ENCODE results near the gene RALY.

Gene RALY

GRCh38 chr20:34010405-34010931 is 16.8 kb downstream of the RALY start:
- Histone ChIP-seq H3K4me1 (ENCODE audit: control insufficient read depth, insufficient read depth, low read length) (peaks cover 22% of the 10 kb centered on the region), H3K27me3 (ENCODE audit: control insufficient read depth, insufficient read depth, low read length) (no peaks in the 10 kb centered on the region), H3K9me3 (ENCODE audit: control insufficient read depth, low read length) (no peaks in the 10 kb centered on the region), H3K9ac (ENCODE audit: low read length) (no peak overlapping the region), H3K4me3 (ENCODE audit: low read length) (no peak overlapping the region), H3K36me3 (ENCODE audit: control insufficient read depth, insufficient read depth, low read length) (no peaks in the 10 kb centered on the region)

DNA sequence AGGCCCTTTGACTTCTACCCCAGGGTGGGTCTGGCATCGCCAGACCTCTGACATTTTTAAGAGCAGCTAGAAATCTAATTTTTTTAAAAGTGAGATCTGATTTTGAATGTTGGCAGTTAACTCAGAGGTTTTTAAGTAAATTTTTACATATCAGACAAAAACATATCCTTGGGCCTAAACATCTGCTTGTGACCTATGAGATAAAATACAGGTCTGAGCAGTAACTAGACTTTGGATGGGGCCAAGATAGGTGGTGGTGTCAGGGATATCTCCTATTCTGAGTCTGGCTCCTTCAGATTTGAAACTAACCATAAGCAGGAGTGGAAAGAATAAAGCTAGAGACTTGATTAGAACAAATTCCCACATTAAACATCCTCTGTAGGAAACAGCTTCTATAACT is 17.6 kb downstream of the RALY start:
- H3K27me3 ChIP-seq (ENCODE audit: control insufficient read depth, insufficient read depth, low read length), result no peaks in the 10 kb centered on the region
- peaks cover 28% of the 10 kb centered on the region for H3K4me1 ChIP-seq (ENCODE audit: control insufficient read depth, insufficient read depth, low read length)
- H3K9me3 ChIP-seq (ENCODE audit: control insufficient read depth, low read length), result no peaks in the 10 kb centered on the region
- no peak overlapping the region for H3K9ac ChIP-seq (ENCODE audit: low read length)
- H3K4me3 ChIP-seq (ENCODE audit: low read length), result no peak overlapping the region
- no peaks in the 10 kb centered on the region for H3K36me3 ChIP-seq (ENCODE audit: control insufficient read depth, insufficient read depth, low read length)

DNA sequence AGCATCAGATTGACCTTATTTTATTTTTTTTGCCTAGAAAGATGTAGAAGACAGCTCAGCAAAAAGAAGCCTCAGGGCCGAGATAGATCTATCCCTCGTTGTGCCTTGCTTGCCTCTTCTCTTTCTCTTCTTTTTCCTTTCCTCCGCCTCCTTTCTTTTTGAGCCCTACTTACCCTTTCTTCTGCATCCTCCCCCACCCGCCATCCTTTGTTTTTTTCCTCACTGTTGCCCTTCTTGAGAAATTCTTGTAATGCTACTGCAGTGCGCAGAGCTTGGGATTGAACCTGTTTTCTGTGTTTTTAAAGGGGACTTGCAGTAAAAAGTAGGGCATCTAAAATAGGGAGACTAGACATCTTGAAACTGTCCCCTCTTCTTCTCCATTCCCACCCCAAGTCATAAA is 18.6 kb downstream of the RALY start:
- peaks cover 35% of the 10 kb centered on the region for H3K4me1 ChIP-seq (ENCODE audit: control insufficient read depth, insufficient read depth, low read length)
- no peak overlapping the region for H3K4me3 ChIP-seq (ENCODE audit: low read length)
- H3K9ac ChIP-seq (ENCODE audit: low read length), result no peak overlapping the region
- H3K27me3 ChIP-seq (ENCODE audit: control insufficient read depth, insufficient read depth, low read length), result no peaks in the 10 kb centered on the region
- no peaks in the 10 kb centered on the region for H3K36me3 ChIP-seq (ENCODE audit: control insufficient read depth, insufficient read depth, low read length)
- H3K9me3 ChIP-seq (ENCODE audit: control insufficient read depth, low read length), result no peaks in the 10 kb centered on the region

DNA sequence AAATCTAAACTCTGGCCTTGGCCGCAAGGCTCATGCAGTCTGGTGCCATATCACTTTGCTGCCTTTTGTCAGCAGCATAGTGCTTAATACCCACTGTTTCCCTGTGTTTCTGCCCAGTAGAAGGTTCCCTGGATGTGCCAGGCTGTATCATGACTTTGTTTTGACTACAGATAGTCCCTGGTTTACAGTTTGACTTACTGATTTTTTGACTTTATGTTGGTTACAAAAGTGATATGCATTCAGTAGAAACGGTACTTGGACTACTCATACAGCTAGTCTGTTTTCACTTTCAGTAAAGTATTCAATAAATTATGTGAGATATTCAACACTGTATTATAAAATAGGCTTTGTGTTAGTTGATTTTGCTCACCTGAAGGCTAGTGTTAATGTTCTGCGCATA is 19.0 kb downstream of the RALY start:
- Histone ChIP-seq H3K9ac (ENCODE audit: low read length) (no peak overlapping the region), H3K27me3 (ENCODE audit: control insufficient read depth, insufficient read depth, low read length) (no peaks in the 10 kb centered on the region), H3K36me3 (ENCODE audit: control insufficient read depth, insufficient read depth, low read length) (no peaks in the 10 kb centered on the region), H3K9me3 (ENCODE audit: control insufficient read depth, low read length) (no peaks in the 10 kb centered on the region), H3K4me1 (ENCODE audit: control insufficient read depth, insufficient read depth, low read length) (peaks cover 35% of the 10 kb centered on the region), H3K4me3 (ENCODE audit: low read length) (no peak overlapping the region)

- Histone ChIP-seq H3K4me3 (ENCODE audit: low read length) (no peak overlapping the region), H3K9ac (ENCODE audit: low read length) (no peak overlapping the region), H3K4me1 (ENCODE audit: control insufficient read depth, insufficient read depth, low read length) (peaks cover 35% of the 10 kb centered on the region), H3K27me3 (ENCODE audit: control insufficient read depth, insufficient read depth, low read length) (no peaks in the 10 kb centered on the region), H3K36me3 (ENCODE audit: control insufficient read depth, insufficient read depth, low read length) (no peaks in the 10 kb centered on the region), H3K9me3 (ENCODE audit: control insufficient read depth, low read length) (no peaks in the 10 kb centered on the region)
Observed at GRCh38 chr20:34013554-34013953, 19.8 kb downstream of the RALY start.

GRCh38 chr20:34014878-34015277 is 21.2 kb downstream of the RALY start:
- Histone ChIP-seq H3K27me3 (ENCODE audit: control insufficient read depth, insufficient read depth, low read length) (no peaks in the 10 kb centered on the region), H3K4me1 (ENCODE audit: control insufficient read depth, insufficient read depth, low read length) (peaks cover 26% of the 10 kb centered on the region), H3K36me3 (ENCODE audit: control insufficient read depth, insufficient read depth, low read length) (no peaks in the 10 kb centered on the region), H3K9ac (ENCODE audit: low read length) (no peak overlapping the region), H3K9me3 (ENCODE audit: control insufficient read depth, low read length) (no peaks in the 10 kb centered on the region), H3K4me3 (ENCODE audit: low read length) (no peak overlapping the region)

GRCh38 chr20:34015401-34016335 is 22.0 kb downstream of the RALY start:
- no peaks in the 10 kb centered on the region for H3K36me3 ChIP-seq (ENCODE audit: control insufficient read depth, insufficient read depth, low read length)
- H3K9me3 ChIP-seq (ENCODE audit: control insufficient read depth, low read length), result no peaks in the 10 kb centered on the region
- no peaks in the 10 kb centered on the region for H3K27me3 ChIP-seq (ENCODE audit: control insufficient read depth, insufficient read depth, low read length)
- H3K4me1 ChIP-seq (ENCODE audit: control insufficient read depth, insufficient read depth, low read length), result peaks cover 22% of the 10 kb centered on the region
- no peak overlapping the region for H3K9ac ChIP-seq (ENCODE audit: low read length)
- H3K4me3 ChIP-seq (ENCODE audit: low read length), result no peak overlapping the region

DNA sequence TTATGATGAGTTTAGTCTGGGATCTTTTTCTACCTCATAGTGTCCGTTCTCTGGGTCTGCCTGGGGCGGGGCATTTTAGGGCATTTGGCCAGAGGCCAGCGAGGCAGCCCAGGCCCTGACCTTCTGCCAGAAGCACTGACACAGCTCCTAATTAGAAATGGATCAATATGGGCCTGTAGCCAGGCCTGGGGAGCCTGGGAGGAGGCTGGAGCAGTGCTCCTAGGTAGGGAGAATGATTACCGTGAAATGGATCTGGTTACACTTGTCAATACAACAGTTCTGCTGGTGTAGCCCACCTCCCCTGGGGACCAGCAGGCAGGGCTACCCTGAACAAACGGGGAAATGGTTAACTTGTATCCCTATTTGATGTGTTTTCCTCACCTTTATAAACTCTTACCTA is 23.0 kb downstream of the RALY start:
- no peak overlapping the region for H3K9ac ChIP-seq (ENCODE audit: low read length)
- no peaks in the 10 kb centered on the region for H3K36me3 ChIP-seq (ENCODE audit: control insufficient read depth, insufficient read depth, low read length)
- no peak overlapping the region for H3K4me3 ChIP-seq (ENCODE audit: low read length)
- H3K4me1 ChIP-seq (ENCODE audit: control insufficient read depth, insufficient read depth, low read length), result peaks cover 22% of the 10 kb centered on the region
- H3K27me3 ChIP-seq (ENCODE audit: control insufficient read depth, insufficient read depth, low read length), result no peaks in the 10 kb centered on the region
- no peaks in the 10 kb centered on the region for H3K9me3 ChIP-seq (ENCODE audit: control insufficient read depth, low read length)

DNA sequence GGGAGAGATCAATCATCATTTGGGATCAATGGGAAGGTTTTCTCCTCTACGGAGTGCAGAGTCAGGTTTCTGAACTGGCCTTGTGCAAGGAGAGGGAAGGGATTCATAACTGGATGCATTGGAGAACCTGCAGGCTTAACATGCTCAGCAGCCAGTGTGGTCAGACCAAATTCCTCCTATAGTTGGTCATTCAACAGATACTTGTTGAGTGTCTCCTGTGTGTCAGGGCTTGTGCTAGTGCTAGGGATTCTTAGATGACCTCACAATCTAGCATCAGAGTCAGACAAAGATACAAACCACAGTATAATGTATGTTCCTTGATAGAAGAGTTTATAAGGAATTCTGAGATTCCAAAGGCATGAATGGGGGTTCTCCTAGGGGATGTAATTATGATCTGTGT is 23.9 kb downstream of the RALY start:
- Histone ChIP-seq H3K9ac (ENCODE audit: low read length) (no peak overlapping the region), H3K4me1 (ENCODE audit: control insufficient read depth, insufficient read depth, low read length) (peaks cover 28% of the 10 kb centered on the region), H3K36me3 (ENCODE audit: control insufficient read depth, insufficient read depth, low read length) (no peaks in the 10 kb centered on the region), H3K9me3 (ENCODE audit: control insufficient read depth, low read length) (no peaks in the 10 kb centered on the region), H3K27me3 (ENCODE audit: control insufficient read depth, insufficient read depth, low read length) (no peaks in the 10 kb centered on the region), H3K4me3 (ENCODE audit: low read length) (no peak overlapping the region)

- Histone ChIP-seq H3K36me3 (ENCODE audit: control insufficient read depth, insufficient read depth, low read length) (no peaks in the 10 kb centered on the region), H3K4me1 (ENCODE audit: control insufficient read depth, insufficient read depth, low read length) (peaks cover 32% of the 10 kb centered on the region), H3K9ac (ENCODE audit: low read length) (no peak overlapping the region)
Observed at GRCh38 chr20:34018166-34018565, 24.5 kb downstream of the RALY start.

DNA sequence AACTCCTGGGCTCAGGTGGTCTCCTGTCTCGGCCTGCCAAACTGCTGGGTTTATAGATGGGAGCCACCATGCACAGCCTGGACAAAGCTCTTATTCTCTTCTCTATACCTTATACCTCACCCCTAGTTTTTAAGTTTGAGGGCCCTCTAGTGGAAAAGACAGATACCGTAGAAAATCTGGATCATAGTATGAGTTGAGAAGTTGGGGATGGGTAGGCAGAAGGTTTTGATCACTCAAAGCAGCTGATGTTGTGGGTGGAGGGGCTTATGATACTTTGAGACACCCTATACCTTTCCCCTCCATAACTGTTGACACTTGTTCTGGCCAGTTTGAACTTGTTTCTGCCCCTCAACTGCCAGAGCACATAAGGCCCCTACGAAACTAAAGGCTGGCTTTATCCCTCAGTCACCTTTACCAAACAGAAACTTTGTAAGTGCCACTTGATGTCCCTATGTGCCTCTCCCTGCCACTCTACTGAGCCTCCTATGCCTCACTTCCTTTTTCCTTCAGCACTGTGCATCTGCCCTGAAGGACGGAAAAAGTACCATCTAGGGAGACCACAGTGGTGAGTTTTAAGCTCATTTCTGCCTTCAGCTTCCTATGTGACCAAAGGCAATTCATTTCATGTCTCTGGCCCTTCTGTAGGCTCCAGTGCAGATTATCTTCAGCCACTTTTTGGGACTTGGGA is 28.6 kb downstream of the RALY start:
- Histone ChIP-seq H3K36me3 (ENCODE audit: control insufficient read depth, insufficient read depth, low read length) (no peaks in the 10 kb centered on the region), H3K27me3 (ENCODE audit: control insufficient read depth, insufficient read depth, low read length) (no peaks in the 10 kb centered on the region), H3K9ac (ENCODE audit: low read length) (no peak overlapping the region), H3K4me1 (ENCODE audit: control insufficient read depth, insufficient read depth, low read length) (peaks cover 44% of the 10 kb centered on the region), H3K4me3 (ENCODE audit: low read length) (no peak overlapping the region), H3K9me3 (ENCODE audit: control insufficient read depth, low read length) (no peaks in the 10 kb centered on the region)

More at GRCh38 chr20:34018166-34018565, 24.5 kb downstream of the RALY start:
- Histone ChIP-seq H3K4me3 (ENCODE audit: low read length) (no peak overlapping the region), H3K9me3 (ENCODE audit: control insufficient read depth, low read length) (no peaks in the 10 kb centered on the region), H3K27me3 (ENCODE audit: control insufficient read depth, insufficient read depth, low read length) (no peaks in the 10 kb centered on the region)

DNA sequence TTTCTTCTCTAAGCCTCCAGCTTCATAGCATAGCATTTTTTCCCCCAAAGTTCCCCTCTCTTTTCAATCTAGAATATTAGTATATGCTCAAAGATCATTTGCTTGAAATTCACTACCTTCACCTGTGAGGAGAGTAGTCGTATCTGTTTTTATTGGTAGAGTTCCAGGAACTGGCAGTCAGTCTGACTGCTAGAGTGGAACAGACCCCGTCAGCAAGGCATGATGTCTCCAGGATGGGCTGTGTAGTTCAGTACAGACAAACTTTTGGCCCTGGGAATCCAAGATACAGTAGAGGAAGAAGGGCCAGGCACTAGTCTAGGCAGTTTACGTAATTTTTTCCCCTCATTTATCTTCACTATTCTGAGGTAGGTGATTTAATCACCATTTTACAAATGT is 29.1 kb downstream of the RALY start:
- no peaks in the 10 kb centered on the region for H3K9me3 ChIP-seq (ENCODE audit: control insufficient read depth, low read length)
- no peaks in the 10 kb centered on the region for H3K27me3 ChIP-seq (ENCODE audit: control insufficient read depth, insufficient read depth, low read length)
- H3K9ac ChIP-seq (ENCODE audit: low read length), result no peak overlapping the region
- no peaks in the 10 kb centered on the region for H3K36me3 ChIP-seq (ENCODE audit: control insufficient read depth, insufficient read depth, low read length)
- H3K4me3 ChIP-seq (ENCODE audit: low read length), result no peak overlapping the region
- H3K4me1 ChIP-seq (ENCODE audit: control insufficient read depth, insufficient read depth, low read length), result peaks cover 44% of the 10 kb centered on the region
